Fibroblast of villous mesenchyme (primary cell): ENCODE data around the gene MYBPC1. TPM values are rescaled to one million over a fixed set of nuclear protein-coding genes. Genes with fewer than 3 reads are reported as not detected.

Experiments used
- DNase-seq: peaks from one replicate; pipeline ENCODE4 v3.0.0-alpha.2; 2010; ENCODE audit warnings: low read depth
- H3K4me3 ChIP-seq: 2 replicates; pipeline ENCODE4 v1.5.1; 2011; ENCODE audit warnings: low read depth, mild to moderate bottlenecking, low read length
- total RNA-seq: library from RNA; depleted of rRNA; stranded (reverse); fragments of >200 nt; gene quantifications from 2 replicates; pipeline ENCODE4 v1.2.3, GENCODE V29; 2012
- TF ChIP-seq, protein P1 (sequence below): IDR thresholded peaks from 2 replicates; pipeline ENCODE4 v1.5.1; 2012; ENCODE audit warnings: low read depth, mild to moderate bottlenecking, low read length; ENCODE audit not compliant: insufficient read depth

MYBPC1 gene
- total RNA-seq, 1 donor = not detected

DNA sequence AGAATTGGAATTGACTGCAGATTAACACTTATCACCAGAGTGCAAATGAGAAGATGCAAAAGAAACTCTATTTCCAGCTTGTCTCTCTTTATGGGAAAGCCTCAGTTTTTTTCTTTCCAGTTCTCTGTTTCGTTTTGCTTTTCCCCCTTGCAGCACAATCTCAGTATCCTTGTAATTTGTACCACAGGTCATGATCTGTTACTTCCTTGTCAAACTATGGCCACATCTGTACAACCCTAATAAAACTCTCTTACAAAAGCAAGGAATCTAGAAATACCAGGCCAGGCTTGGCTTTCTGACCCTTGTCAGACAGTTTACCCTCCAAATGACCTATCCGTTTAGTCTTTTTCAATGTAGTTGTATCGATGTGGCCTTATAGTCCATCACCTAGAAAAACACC, 33.9 kb downstream of the MYBPC1 start:
- DNase-seq = no peak

DNA sequence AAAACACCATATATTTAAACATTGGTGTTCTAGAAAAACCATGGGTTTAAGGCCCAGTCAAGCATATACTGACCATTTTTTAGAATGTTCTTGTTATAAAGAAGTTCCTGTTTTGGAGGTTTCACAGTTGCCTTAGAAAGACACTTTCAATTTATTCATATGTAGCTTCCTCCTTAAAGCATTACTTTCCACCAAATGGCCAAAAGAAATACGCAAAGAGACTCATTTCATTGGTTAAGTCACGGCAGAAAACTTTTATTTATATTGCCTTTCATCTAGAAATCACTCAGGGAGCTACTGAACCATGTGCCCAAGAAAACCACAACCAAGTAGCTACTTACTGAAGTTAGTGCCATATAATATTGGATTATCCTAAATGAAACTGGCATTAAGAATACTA, 40.0 kb downstream of the MYBPC1 start:
- no peak overlapping the region for H3K4me3 ChIP-seq
- TF ChIP-seq, protein P1, sequence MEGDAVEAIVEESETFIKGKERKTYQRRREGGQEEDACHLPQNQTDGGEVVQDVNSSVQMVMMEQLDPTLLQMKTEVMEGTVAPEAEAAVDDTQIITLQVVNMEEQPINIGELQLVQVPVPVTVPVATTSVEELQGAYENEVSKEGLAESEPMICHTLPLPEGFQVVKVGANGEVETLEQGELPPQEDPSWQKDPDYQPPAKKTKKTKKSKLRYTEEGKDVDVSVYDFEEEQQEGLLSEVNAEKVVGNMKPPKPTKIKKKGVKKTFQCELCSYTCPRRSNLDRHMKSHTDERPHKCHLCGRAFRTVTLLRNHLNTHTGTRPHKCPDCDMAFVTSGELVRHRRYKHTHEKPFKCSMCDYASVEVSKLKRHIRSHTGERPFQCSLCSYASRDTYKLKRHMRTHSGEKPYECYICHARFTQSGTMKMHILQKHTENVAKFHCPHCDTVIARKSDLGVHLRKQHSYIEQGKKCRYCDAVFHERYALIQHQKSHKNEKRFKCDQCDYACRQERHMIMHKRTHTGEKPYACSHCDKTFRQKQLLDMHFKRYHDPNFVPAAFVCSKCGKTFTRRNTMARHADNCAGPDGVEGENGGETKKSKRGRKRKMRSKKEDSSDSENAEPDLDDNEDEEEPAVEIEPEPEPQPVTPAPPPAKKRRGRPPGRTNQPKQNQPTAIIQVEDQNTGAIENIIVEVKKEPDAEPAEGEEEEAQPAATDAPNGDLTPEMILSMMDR = no peak
- DNase-seq = no peak

More for the DNA sequence above, 33.9 kb downstream of the MYBPC1 start:
- H3K4me3 ChIP-seq = no peak overlapping the region
- TF ChIP-seq, protein P1 = no peak

DNA sequence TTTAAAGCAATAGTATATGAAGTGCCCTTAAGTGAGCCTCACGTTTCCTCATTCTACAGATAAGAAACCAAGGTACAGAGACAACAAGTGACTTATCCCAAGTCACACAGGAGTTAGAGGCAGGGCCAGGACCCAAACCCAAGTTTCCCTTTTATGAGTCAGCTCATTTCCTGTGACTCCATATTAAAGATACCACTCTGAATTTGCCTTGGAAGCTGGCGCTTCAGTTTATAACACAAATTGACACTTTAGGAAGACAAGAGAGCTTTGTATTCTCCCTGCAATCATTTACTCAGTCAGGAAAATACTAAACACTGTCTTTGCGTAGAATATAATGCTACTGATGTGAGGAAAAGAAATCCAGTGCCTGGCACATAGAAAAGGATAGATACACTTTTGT, 43.2 kb downstream of the MYBPC1 start:
- no peak for DNase-seq
- TF ChIP-seq, protein P1 = no peak
- no peak overlapping the region for H3K4me3 ChIP-seq

DNA sequence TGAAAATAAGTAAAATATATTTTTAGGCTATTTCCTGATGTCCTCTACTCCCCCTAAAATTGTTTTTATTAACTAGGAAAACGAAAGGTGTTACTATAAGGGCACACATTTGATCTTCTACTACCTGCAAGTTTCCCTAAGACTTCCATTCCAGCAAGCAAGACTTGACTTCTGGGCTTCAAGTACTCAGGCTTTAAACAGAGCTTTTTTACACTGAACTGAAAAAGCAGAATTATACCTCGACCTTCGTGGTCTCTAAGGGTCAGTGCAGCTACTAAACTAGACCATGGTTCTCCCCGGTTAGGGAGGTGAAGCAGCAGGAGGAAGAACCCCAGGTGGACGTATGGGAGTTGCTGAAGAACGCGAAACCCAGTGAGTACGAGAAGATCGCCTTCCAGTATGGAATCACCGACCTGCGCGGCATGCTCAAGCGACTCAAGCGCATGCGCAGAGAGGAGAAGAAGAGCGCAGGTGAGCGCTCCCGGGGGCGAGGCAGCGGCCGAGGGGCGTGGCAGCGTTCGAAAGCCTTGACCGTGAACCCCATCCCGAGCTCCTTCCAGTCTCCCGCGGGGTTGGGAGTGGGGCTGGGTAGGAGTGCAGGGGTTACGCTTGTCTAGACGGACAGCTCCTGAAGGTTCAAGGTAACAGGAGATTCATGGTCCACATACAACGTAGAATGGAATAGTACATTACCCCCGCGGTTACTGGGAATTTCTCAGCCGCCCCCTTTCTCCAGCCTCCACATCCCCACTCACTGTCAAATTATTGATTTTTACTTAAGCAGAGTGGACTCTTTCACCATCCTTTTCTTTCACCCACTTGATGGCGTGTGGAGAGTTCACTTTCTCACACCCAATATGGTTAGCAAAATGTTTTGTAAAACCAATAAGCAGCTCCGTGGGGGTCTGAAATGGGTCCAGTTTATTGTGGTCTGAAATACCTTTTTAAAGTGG, 47.6 kb downstream of the MYBPC1 start:
- DNase-seq = no peak
- TF ChIP-seq, protein P1 = no peak
- H3K4me3 ChIP-seq = no peak overlapping the region

DNA sequence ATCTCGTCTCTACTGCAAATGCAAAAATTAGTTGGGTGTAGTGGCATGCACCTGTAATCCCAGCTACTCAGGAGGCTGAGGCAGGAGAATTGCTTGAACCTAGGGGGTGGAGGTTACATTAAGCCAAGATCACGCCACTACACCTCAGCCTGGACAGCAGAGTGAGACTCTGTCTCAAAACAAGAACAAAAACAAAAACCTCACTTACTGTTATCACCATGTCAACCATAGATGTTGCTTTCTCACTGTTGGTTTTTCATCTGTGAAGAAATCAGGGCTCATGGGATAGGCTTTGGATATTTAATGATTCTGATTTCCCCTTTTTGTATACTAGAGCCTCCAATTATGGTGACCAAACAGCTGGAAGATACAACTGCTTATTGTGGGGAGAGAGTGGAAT, 52.9 kb downstream of the MYBPC1 start:
- DNase-seq = no peak
- TF ChIP-seq, protein P1 = no peak
- H3K4me3 ChIP-seq = no peak overlapping the region

DNA sequence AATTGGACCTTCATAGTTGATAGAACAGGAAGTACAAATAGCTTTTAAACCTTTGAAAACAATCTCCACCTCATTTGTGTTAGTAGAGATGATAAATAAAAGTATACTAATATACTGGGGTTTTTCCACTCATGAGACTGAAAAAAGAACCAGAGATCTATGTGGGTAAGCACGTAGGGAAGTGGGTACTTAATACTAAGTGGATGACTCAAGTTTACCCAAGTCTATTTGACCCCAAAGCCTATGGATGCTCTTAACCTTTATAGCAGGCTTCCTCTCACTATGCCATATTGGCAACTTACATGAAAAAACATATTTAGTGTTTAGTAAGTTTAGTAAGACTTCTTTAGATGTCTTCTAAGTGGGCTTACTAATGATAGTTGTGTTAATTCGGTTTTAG, 53.4 kb downstream of the MYBPC1 start:
- TF ChIP-seq, protein P1 = no peak
- DNase-seq = no peak
- H3K4me3 ChIP-seq = no peak overlapping the region
